Medulla oblongata (tissue), 1 donor: ENCODE data around the gene LAYN.

Experiments used
- DNase-seq: peaks from one replicate; pipeline ENCODE4 v3.0.0-alpha.2; 2015; ENCODE audit errors: extremely low spot score

Gene LAYN

DNA sequence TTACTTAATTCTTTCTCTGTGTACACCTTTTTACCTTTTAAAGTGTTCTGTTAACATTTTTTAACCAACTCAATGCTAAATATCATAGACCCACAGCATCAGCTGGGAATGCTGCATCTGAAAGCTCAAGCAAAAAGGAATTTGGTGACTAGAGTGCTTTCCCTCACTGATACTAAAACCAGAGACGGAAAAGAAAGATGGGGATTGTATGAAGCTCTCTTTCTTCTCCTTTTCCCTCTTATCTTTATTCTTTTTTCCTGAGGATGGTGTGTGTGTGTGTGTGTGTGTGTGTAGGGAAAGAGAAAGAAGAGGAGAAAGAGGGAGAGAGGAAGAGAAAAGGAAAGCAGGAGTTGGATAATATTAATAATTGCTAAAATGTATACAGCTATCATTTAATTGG lies 57.6 kb downstream of the LAYN start:
- DNase-seq: no peak

DNA sequence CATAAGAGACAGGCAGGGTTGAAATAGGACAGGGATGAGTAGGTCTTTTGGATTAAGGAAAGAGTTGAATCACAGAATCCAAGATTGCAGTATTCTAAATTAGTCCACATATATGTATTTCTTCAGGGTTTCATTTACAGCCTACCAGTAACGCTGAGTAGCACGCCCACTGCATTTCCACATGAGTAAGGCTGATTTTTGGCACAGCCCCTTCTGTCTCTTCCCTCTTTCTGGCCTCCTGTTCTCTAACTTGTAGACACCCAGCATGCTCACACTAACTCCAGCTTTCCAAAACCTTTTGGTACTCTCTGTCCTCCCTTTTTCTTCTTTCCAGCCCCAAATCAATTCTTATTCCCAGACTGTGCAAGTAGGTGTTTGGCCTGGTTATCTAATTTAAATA lies 58.0 kb downstream of the LAYN start:
- no peak for DNase-seq

DNA sequence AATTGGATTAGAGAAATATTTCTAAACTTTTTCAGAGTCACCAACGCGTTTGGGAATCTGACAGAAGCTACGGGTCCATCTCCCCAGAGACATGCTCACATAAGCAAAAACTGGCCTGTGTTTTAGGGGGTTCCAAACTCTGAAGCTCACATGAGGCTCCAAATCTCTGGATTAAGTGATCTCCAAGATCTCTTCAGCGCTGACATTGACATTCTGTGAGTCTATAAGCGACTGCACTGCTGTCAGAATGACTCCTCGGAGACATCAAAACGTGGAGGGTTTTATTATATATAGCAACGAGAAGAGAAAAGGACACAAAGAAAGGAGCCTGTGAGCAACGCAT lies 61.1 kb downstream of the LAYN start:
- peak; percentile 49 for DNase-seq

DNA sequence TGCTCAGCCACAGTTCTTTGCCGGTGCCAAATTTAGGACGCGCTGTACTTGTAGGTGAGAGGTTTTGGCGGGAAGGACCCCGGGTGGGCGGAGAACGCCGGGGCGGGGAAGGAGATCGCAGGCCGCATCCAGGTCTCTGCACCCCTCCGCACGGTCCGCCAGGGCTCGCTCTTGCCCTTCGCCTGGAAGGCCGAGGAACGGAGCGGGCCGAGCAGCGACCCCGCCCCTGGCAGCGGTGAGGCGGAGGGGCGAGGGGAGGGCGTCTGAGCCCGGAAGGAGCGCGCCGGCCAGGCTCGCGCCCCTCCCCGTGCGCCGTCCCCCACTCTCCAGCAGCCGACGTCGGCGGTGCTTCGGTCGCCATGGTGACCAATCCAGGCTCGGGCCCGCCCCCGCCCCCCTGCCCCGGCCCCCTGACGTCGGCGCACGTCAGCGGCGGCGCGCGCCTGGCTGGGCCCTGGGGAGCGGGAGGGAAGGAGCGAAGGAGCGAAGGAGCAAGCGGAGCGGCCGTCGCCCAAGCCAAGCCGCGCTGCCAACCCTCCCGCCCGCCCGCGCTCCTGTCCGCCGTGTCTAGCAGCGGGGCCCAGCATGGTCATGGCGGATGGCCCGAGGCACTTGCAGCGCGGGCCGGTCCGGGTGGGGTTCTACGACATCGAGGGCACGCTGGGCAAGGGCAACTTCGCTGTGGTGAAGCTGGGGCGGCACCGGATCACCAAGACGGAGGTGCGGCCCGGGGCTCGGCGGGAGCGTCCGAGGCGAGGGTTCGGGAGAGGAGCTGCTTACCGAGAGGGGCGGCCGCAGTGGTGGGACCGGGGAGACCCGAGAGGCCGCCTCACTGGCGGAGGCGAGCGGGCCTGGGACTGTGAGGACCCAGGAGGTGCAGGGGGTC lies 61.7 kb downstream of the LAYN start, which contains the start of gene SIK2:
TSS of gene SIK2 (plus strand) at position 471 of the 886 bp plus-strand sequence. CDS start at position 586, 115 bp downstream.
- peak; percentile 97 for DNase-seq

DNA sequence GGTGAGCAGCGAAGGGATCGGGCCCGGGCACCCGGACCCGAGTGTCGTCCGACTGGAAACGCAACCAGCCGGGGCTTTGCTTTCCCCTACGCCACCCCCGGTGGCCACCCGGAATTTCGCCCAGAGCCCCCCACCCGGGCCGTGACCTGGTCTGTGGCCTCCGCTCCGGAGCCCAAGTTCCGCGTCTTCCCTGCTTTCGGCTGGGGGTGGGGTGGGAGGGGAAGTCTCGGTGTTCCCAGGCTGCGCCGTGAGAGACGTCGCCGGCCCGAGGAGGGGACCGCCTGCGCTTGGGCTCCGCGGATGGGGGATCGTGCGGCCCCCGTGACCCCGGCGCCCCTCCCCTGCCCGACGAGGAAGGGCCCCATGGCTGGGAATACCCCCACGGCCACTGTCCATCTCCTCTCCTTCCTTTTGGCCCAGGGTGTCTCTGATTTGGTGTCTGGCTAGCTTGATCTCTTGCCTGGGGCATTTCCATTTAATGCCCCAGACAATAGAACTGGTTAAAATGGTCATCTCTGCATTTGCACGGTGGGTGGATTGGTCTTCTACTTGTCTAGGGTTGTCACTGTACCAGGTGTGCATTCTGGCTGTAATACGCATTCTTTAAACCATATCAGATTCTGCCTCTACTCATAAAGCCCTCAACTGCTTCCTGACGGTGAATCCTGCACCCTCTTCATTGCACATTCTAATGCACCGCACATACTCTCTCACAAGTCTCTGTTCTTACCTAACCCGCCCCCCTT lies 62.5 kb downstream of the LAYN start:
- peak; percentile 29 for DNase-seq

DNA sequence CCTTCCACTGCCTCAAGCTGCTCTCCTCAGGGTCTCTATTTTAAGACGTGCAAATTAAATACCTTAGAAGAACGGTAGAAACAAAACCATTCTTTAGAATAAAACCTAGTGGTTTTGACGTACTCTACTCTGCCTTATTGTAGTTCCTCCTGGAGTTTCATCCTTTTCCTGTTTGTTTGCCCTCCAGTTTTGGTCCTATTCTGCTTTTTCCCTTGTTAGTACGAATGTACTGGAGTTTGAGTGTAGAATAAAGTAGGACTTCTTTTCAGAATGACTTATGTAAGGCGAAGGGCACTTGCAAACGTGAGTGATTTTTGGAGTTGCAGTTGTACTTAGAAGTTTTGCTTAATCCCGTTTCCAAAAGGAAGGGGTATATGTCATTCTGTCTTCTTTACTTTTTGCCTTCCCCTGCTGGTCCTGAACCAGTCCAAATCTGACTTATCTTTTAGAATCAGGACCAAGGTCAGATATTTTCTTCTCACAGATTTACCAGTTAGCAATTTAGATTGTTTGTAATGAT lies 63.2 kb downstream of the LAYN start:
- peak; percentile 66 for DNase-seq

DNA sequence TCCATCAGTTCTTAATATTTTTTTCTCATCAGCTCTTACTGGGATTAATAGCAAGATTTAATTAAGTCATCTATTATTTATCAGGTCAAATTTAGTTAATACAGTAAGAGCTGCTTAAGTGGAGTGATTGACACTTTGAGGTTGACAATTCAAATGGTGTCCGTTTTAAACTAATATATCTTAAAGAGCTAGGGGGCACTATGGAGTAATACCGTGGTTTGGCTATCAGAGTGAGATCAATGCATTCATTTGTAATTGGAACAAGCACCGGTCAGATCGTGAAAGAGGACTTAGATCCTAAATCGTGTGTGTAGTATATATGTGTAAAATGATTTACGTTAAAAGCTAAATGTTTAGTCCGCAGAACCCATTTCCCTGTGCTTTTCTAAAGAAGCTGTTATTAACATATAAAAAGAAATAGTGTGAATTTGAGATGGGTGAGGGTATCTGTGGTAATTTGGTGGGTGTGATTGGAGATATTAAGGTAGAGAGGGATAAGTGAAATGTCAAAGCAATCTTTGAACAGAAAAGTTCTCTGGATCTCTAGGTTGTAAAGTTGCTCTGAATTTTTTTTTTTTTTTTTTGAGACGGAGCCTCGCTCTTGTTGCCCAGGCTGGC lies 64.0 kb downstream of the LAYN start:
- DNase-seq: peak; percentile 81

DNA sequence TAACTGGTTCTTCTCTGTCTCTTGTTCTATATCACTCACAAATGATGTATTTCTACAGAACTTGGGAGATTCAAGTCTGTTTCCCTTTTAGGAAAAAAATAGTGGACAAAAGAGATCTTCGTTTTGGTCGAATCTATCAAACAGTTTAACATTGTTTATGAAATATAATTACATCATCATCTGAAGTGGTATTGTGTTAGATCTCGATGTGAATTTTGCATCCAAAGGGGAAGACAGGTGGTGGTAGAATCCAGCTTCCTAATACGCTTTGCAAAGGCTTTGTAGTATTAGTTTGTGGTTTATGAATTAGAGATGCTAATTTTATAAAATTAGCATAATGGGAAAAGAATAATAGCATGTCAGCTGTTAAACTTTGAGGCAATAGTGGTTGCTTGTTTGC lies 65.2 kb downstream of the LAYN start:
- DNase-seq: peak; percentile 39

DNA sequence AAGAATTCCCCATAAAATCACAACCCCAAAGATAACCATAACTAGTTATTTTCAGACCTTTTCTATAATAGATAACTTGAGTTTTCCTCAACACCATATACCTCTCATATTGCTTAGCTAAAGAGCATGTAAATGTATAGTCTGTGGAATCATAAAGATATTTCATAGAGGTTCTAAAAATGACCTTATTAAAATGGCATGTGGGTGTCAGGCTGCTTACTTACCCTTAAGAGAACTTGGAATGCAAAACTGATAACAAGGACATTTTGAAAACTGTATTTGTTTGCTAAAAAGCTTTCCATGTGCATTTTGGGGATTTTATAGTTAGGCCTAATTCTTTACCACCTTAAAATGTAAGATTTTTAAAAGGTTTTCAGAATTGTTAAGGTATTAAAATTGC lies 66.5 kb downstream of the LAYN start:
- no peak for DNase-seq

DNA sequence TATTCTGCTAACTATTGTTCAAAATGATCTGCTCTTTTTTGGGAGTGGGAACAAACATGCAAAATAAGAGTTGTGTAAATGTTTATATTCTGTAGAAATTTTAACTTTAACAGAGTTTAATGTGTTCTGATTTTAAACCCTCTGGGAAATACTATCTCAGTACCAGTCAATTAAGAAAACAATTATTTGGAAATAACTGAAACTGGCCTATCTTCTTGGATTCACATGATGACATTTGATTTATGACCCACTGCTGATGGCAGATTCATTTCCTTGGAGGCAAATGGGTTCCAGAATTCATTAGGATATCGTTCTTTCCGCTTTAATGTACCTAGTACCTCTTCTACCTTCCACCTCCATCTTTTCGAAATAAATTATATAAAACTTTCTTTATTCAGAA lies 67.2 kb downstream of the LAYN start:
- DNase-seq: no peak
